HG03139 (cell line): ENCODE results near the gene MST1.
"Not testable (repeated sequence)": the region's sequence is repeated elsewhere in the genome, so short reads cannot be mapped to it uniquely, and the experiment has no call there.

Source experiments
- ATAC-seq: cut with Tn5 transposase; IDR thresholded peaks from one replicate; pipeline ENCODE4 v1.9.1; 2021; ENCODE audit not compliant: unreplicated experiment

MST1 gene

GRCh38 chr3:49701388-49702077, 12.3 kb upstream of the MST1 start:
- no peak for ATAC-seq

DNA sequence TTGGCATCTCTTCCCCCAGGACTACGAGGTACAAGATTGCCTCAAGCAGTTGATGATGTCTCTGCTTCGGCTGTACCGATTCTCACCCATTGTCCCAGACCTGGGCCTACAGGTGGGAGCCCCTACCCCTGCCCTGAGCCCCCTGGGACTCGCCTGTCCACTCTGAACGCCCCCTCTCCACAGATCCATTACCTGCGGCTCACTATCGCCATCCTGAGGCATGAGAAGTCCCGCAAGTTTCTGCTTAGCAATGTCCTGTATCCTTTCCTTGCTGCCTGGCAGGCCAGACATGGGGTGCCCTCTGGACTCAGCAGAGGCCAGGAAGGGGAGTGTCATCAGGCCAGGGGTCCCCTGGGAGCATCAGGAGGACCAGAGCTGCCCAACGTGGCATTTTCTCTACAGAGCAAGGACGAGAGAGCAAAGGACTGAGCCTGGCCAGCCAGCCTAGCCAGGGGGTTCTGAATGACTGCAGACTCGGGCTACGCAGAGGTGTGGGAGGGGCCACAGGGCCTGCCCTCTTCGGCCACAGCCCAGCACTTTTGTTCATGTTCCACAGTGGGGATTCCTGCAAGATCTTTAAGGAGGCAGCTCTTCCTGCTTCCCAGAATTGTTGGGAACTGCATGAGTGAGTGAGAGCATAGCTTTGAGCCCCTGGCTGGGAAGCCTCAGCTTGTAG, 11.3 kb upstream of the MST1 start:
- no peak for ATAC-seq

- ATAC-seq = no peak
These were observed 10.7 kb upstream of the MST1 start for GRCh38 chr3:49700014-49700413.

- no peak for ATAC-seq
These were observed 10.2 kb upstream of the MST1 start for GRCh38 chr3:49699281-49699979.

- ATAC-seq = not testable (repeated sequence)
These were observed 6.2 kb upstream of the MST1 start for GRCh38 chr3:49695350-49696015.

DNA sequence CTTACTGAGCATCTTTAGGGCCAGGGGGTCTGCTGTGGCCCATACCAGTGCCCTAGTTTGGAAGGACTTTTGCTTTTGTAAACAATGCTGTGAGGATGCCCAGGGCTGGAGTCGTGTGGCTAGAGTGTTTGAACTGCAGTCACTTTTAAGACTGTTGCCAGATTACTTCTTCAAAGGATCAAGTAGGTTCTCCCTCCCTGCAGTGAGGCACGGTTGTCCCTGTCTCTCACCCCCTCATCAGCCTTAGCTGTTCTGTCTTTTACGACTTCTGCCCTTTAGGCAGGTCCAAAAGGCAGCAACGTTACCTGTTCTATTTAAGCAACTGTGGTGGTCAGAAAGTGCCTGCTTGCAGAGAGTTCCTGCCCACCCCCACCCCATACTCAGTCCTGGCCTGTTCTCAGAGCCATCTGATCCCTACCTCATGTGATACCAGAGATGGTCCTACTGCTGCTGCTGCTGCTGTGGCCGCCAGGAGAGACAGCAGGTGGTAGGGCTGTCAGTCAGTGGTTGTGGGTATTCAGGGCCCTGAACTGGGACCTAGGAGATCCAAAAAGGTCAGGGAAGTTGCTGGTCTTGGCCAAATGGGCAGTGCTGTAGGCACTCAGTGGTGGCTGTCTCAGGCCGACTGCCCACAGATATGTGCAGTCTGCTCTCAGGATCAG, 5.3 kb upstream of the MST1 start:
- not testable (repeated sequence) for ATAC-seq

- not testable (repeated sequence) for ATAC-seq
These were observed 2.2 kb upstream of the MST1 start for GRCh38 chr3:49691481-49691880.

- not testable (repeated sequence) for ATAC-seq
These were observed 1.6 kb upstream of the MST1 start for GRCh38 chr3:49690856-49691255.

DNA sequence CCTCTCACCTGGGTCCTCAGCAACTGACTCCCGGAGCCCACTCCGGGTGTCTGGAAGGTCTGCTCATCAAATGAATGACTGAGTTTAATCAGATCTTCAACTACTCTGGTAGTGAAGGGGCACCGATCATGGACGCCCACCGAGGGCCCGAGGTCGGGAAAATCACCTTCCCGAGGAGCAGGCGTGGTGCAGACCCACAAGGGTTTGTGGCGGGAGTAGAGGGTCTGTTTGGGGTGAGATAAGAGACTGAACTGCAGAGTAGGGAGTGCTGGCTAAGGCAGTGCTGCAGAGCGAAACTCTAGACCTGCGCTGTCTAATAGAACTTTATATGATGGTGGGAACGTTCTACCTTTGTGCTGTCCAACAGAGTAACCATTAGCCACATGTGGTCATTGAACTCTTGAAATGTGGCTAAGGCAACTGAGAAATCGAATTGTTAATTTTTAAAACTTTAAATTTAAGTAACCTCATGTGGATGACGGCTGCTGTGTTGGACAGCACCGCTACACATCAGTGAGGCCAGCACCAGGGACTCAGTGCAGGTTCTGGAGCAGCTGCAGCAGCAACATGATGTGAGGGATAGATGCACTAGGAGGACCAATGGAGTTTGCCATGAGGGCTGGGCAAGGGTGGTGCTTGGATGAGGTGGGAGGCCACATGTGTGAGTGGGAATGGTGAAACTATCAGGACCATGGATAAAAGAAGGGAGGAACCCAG, 792 bp upstream of the MST1 start:
- ATAC-seq = not testable (repeated sequence)

GRCh38 chr3:49688338-49689045, 782 bp downstream of the MST1 start:
- not testable (repeated sequence) for ATAC-seq

- not testable (repeated sequence) for ATAC-seq
These were observed 1.9 kb downstream of the MST1 start for GRCh38 chr3:49687424-49687795.

GRCh38 chr3:49686769-49687423, 2.4 kb downstream of the MST1 start:
- not testable (repeated sequence) for ATAC-seq

- ATAC-seq = not testable (repeated sequence)
These were observed 2.9 kb downstream of the MST1 start for GRCh38 chr3:49686346-49686745.

- ATAC-seq = not testable (repeated sequence)
These were observed 3.4 kb downstream of the MST1 start for GRCh38 chr3:49685846-49686245.

DNA sequence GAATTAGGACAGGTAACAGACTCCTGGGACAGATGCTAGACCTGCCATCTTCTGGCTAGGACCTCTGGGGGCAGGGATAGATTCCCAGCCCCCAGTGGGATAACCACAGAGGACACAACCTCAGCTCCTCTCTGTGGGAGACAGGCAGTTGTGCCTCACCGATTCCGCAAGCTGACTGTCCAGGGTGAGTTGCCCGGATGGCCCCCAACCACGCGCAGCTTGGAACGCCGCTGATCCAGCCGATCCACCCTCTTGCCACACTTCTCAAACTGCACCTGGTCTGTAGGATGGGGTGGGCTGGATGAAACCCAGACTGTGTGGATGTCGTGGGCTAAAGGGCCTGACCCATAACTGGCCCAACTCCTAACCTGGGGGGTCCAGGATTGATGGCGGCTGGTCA, 4.2 kb downstream of the MST1 start:
- ATAC-seq = not testable (repeated sequence)

- not testable (repeated sequence) for ATAC-seq
These were observed 4.8 kb downstream of the MST1 start for GRCh38 chr3:49684453-49684852.

GRCh38 chr3:49683162-49683561, 6.1 kb downstream of the MST1 start:
- ATAC-seq = no peak

- ATAC-seq = no peak
These were observed 7.7 kb downstream of the MST1 start for GRCh38 chr3:49681543-49681942.

GRCh38 chr3:49681232-49681522, 8.1 kb downstream of the MST1 start:
- ATAC-seq = no peak
